ENCODE results near the gene NKX2-1.
"Not testable (repeated sequence)": the region's sequence is repeated elsewhere in the genome, so short reads cannot be mapped to it uniquely, and the experiment has no call there.

The NKX2-1 gene

GRCh38 chr14:36519431-36520321 is at the start of gene NKX2-1:
NKX2-1 (minus strand) TSS chr14:36520232; CDS start chr14:36520129, 103 bp downstream.
- no peak for DNase-seq (ENCODE audit: low read depth in 2 of 2)

GRCh38 chr14:36556811-36557433 is 36.9 kb upstream of the NKX2-1 start:
- no peak for DNase-seq (ENCODE audit: low read depth in 2 of 2)

GRCh38 chr14:36555998-36556743 is 36.1 kb upstream of the NKX2-1 start:
- DNase-seq (ENCODE audit: low read depth in 2 of 2) = no peak

- peak in 1 of 2 experiments; percentile 8 for DNase-seq (ENCODE audit: low read depth in 2 of 2)
Measured at GRCh38 chr14:36553656-36554260, 33.7 kb upstream of the NKX2-1 start.

GRCh38 chr14:36550899-36551298 is 30.9 kb upstream of the NKX2-1 start:
- DNase-seq (ENCODE audit: low read depth in 2 of 2) = no peak

GRCh38 chr14:36544280-36544679 is 24.2 kb upstream of the NKX2-1 start:
- DNase-seq (ENCODE audit: low read depth in 2 of 2) = not testable (repeated sequence)

- no peak for DNase-seq (ENCODE audit: low read depth in 2 of 2)
Measured at GRCh38 chr14:36538051-36538450, 18.0 kb upstream of the NKX2-1 start.

GRCh38 chr14:36529062-36529461 is 9.0 kb upstream of the NKX2-1 start:
- DNase-seq (ENCODE audit: low read depth in 2 of 2) = no peak

- DNase-seq (ENCODE audit: low read depth in 2 of 2) = no peak
Measured at GRCh38 chr14:36525746-36526099, 5.7 kb upstream of the NKX2-1 start.

GRCh38 chr14:36524874-36525745 is 5.1 kb upstream of the NKX2-1 start:
- DNase-seq (ENCODE audit: low read depth in 2 of 2) = no peak

- no peak for DNase-seq (ENCODE audit: low read depth in 2 of 2)
Measured at GRCh38 chr14:36524220-36524837, 4.3 kb upstream of the NKX2-1 start.

GRCh38 chr14:36522972-36523715 is 3.1 kb upstream of the NKX2-1 start:
- DNase-seq (ENCODE audit: low read depth in 2 of 2) = no peak

- no peak for DNase-seq (ENCODE audit: low read depth in 2 of 2)
Measured at GRCh38 chr14:36522347-36522971, 2.4 kb upstream of the NKX2-1 start.

GRCh38 chr14:36521598-36522345 is 1.7 kb upstream of the NKX2-1 start:
- no peak for DNase-seq (ENCODE audit: low read depth in 2 of 2)

GRCh38 chr14:36520601-36521525 is 831 bp upstream of the NKX2-1 start:
- no peak for DNase-seq (ENCODE audit: low read depth in 2 of 2)

GRCh38 chr14:36518586-36519430 is 1.2 kb downstream of the NKX2-1 start:
- no peak for DNase-seq (ENCODE audit: low read depth in 2 of 2)
